GM12801 (cell line): ENCODE results near the gene BAX.

Experiments used
- CTCF ChIP-seq: IDR thresholded peaks from one replicate; pipeline ENCODE4 v1.5.1; 2011; ENCODE audit warnings: control low read depth; ENCODE audit not compliant: insufficient read length; ENCODE audit errors: extremely low read depth

BAX gene

GRCh38 chr19:48970923-48971395 lies 16.3 kb downstream of the BAX start:
- no peak for TF ChIP-seq CTCF

GRCh38 chr19:48975947-48976847 lies 21.5 kb downstream of the BAX start:
- no peak for TF ChIP-seq CTCF

GRCh38 chr19:48977061-48977460 lies 22.4 kb downstream of the BAX start:
- TF ChIP-seq CTCF, result no peak

- no peak for TF ChIP-seq CTCF
Observed at GRCh38 chr19:48982280-48982679, 27.6 kb downstream of the BAX start.

GRCh38 chr19:48985711-48986110 lies 31.0 kb downstream of the BAX start:
- TF ChIP-seq CTCF, result no peak

GRCh38 chr19:48986211-48986610 lies 31.5 kb downstream of the BAX start:
- no peak for TF ChIP-seq CTCF

- TF ChIP-seq CTCF, result no peak
Observed at GRCh38 chr19:48987323-48987722, 32.6 kb downstream of the BAX start.
